Panc1 (cell line): Measurements from ENCODE around the gene ANXA7. TPM values are rescaled to one million over a fixed set of nuclear protein-coding genes. Genes with fewer than 3 reads are reported as not detected.

ENCODE experiments used
- ATAC-seq: fragments of 200-7000 bp; cut with Tn5 transposase; 2 replicates; pipeline ENCODE4 v1.9.1; 2020; ENCODE audit warnings: mild to moderate bottlenecking, moderate library complexity
- BruUV-seq: library from RNA; stranded (reverse); fragments of 400-500 nt; replicated peaks from 2 replicates; lab custom pipeline; 2021; lab: Mats Ljungman, UMichigan
- CTCF ChIA-PET: fragments of 300-600 bp; sonication (Branson Sonifier 250); formaldehyde crosslinking; loops from one replicate; lab custom pipeline; 2022; ENCODE audit warnings: antibody characterized with exemption; lab: Charles Lee
- POLR2A ChIA-PET: fragments of 300-600 bp; sonication (Branson Sonifier 250); formaldehyde crosslinking; loops from one replicate; lab custom pipeline; 2022; ENCODE audit warnings: antibody characterized with exemption; lab: Charles Lee
- DNase-seq: peaks from one replicate; pipeline ENCODE4 v3.0.0-alpha.2; 2010; ENCODE audit warnings: low read depth, low spot score
- H3K27ac ChIP-seq: 2 replicates; pipeline ENCODE4 v1.5.1; 2011; ENCODE audit warnings: mild to moderate bottlenecking, low read length, inconsistent platforms
- H3K27me3 ChIP-seq: fragments of 200-500 bp; sonication (Bioruptor generic); 2 replicates; pipeline ENCODE4 v1.6.0; 2014; ENCODE audit warnings: low read length, inconsistent platforms; ENCODE audit not compliant: control insufficient read depth, insufficient read depth
- H3K36me3 ChIP-seq: fragments of 200-500 bp; sonication (Bioruptor generic); 2 replicates; pipeline ENCODE4 v1.5.1; 2014; ENCODE audit warnings: inconsistent platforms, mild to moderate bottlenecking, low read length, moderate library complexity; ENCODE audit not compliant: control insufficient read depth, insufficient read depth
- H3K4me1 ChIP-seq: 2 replicates; pipeline ENCODE4 v1.5.1; 2011; ENCODE audit warnings: inconsistent platforms, mild to moderate bottlenecking, low read length, moderate library complexity; ENCODE audit not compliant: control insufficient read depth, insufficient read depth
- H3K4me3 ChIP-seq, 2 experiments: 2 replicates each; pipeline ENCODE4 v1.5.1; 2011 to 2012; ENCODE audit warnings: low read depth in 2 of 2, low read length in 2 of 2, mild to moderate bottlenecking in 2 of 2, inconsistent platforms in 1 of 2, moderate library complexity in 1 of 2
- H3K9me3 ChIP-seq: fragments of 200-500 bp; sonication (Bioruptor generic); 2 replicates; pipeline ENCODE4 v1.5.1; 2014; ENCODE audit warnings: low read depth, mild to moderate bottlenecking, inconsistent platforms, low read length, moderate library complexity; ENCODE audit not compliant: control insufficient read depth, insufficient read depth
- CTCF ChIP-seq: fragments of 450-650 bp; IDR thresholded peaks from 2 replicates; pipeline ENCODE4 v1.5.1; 2017; ENCODE audit warnings: mild to moderate bottlenecking
- POLR2AphosphoS5 ChIP-seq: IDR thresholded peaks from 2 replicates; pipeline ENCODE4 v1.6.1; 2012; ENCODE audit warnings: mild to moderate bottlenecking, low read depth, low read length, moderate library complexity
- SIN3A ChIP-seq: IDR thresholded peaks from 2 replicates; pipeline ENCODE4 v1.6.1; 2012; ENCODE audit warnings: low read depth, mild to moderate bottlenecking, low read length, moderate library complexity, borderline replicate concordance; ENCODE audit not compliant: insufficient read depth
- TCF7L2 ChIP-seq: IDR thresholded peaks from 2 replicates; pipeline ENCODE4 v1.6.1; 2011; ENCODE audit warnings: mild to moderate bottlenecking, low read depth, low read length, inconsistent platforms
- in situ Hi-C: cut with HindIII; loops from 2 replicates; pipeline ENCODE4 v1.10.0; 2016; ENCODE audit warnings: low sequenced_read_pairs, low pct_unique_long_range_greater_than_20kb
- intact Hi-C: fragments of 100-400 bp; cut with micrococcal nuclease; formaldehyde crosslinking; loops from one replicate; pipeline ENCODE4 v1.10.0; 2022; ENCODE audit not compliant: unreplicated experiment
- total RNA-seq: library from RNA; stranded (reverse); gene quantifications from one replicate; pipeline ENCODE4 v1.2.1, GENCODE V29; 2021; ENCODE audit not compliant: unreplicated experiment
- TF ChIP-seq, protein P1 (sequence below), 2 experiments: IDR thresholded peaks; 2 replicates each; pipeline ENCODE4 v1.6.1; 2011 to 2012; ENCODE audit warnings: low read depth in 2 of 2, control low read depth in 1 of 2, low read length in 1 of 2, mild to moderate bottlenecking in 1 of 2, moderate library complexity in 1 of 2; ENCODE audit not compliant: insufficient read depth in 1 of 2

ANXA7 gene
- total RNA-seq, 1 experiment from 2014 or later: 165 TPM

DNA sequence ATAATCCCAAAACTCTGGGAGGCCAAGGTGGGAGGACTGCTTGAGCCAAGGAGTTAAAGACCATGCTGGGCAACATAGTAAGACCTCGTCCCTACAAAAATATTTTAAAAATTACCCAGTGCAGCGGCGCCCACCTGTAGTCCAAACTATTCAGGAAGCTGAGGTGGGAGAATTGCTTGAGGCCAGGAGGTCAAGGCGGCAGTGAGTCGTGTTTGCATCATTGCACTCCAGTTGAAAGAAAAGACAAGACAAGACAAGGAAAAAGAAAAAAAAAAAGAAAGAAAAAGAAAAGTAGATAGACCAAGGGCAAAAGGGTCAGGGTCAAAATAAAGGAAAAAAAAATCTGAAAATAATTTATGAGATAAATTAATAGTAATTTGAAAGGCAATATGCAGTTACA lies 5.8 kb downstream of the ANXA7 start:
- ChIA-PET POLR2A (interaction anchor here (0.7 kb wide), 1 partner anchor 25 kb away, joined by 8 read pairs; no protein-coding TSS in a partner anchor), CTCF (interaction anchor here (0.5 kb wide), 1 partner anchor 9 kb away, joined by 4 read pairs; no protein-coding TSS in a partner anchor)
- Histone ChIP-seq H3K4me3 (no peak overlapping the region), H3K27me3 (no peaks in the 10 kb centered on the region), H3K27ac (no peak overlapping the region), H3K4me1 (0 out of 2 replicates have a peak, but pooled peaks cover 3% of the 10 kb centered on the region), H3K36me3 (no peaks in the 10 kb centered on the region), H3K9me3 (no peaks in the 10 kb centered on the region)
- intact Hi-C loops: no loop called here
- in situ Hi-C loops: no loop called here
- DNase-seq (no peak), ATAC-seq (no peak)
- TF ChIP-seq CTCF (no peak), TCF7L2 (no peak), SIN3A (no peak), POLR2AphosphoS5 (no peak)
- TF ChIP-seq, protein P1, sequence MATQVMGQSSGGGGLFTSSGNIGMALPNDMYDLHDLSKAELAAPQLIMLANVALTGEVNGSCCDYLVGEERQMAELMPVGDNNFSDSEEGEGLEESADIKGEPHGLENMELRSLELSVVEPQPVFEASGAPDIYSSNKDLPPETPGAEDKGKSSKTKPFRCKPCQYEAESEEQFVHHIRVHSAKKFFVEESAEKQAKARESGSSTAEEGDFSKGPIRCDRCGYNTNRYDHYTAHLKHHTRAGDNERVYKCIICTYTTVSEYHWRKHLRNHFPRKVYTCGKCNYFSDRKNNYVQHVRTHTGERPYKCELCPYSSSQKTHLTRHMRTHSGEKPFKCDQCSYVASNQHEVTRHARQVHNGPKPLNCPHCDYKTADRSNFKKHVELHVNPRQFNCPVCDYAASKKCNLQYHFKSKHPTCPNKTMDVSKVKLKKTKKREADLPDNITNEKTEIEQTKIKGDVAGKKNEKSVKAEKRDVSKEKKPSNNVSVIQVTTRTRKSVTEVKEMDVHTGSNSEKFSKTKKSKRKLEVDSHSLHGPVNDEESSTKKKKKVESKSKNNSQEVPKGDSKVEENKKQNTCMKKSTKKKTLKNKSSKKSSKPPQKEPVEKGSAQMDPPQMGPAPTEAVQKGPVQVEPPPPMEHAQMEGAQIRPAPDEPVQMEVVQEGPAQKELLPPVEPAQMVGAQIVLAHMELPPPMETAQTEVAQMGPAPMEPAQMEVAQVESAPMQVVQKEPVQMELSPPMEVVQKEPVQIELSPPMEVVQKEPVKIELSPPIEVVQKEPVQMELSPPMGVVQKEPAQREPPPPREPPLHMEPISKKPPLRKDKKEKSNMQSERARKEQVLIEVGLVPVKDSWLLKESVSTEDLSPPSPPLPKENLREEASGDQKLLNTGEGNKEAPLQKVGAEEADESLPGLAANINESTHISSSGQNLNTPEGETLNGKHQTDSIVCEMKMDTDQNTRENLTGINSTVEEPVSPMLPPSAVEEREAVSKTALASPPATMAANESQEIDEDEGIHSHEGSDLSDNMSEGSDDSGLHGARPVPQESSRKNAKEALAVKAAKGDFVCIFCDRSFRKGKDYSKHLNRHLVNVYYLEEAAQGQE (IDR thresholded peaks at IDR 0.05; ENCODE audit: insufficient read depth in 1 of 2, low read depth in 2 of 2, low read length in 1 of 2): no peak
- no TSS peak for BruUV-seq

DNA sequence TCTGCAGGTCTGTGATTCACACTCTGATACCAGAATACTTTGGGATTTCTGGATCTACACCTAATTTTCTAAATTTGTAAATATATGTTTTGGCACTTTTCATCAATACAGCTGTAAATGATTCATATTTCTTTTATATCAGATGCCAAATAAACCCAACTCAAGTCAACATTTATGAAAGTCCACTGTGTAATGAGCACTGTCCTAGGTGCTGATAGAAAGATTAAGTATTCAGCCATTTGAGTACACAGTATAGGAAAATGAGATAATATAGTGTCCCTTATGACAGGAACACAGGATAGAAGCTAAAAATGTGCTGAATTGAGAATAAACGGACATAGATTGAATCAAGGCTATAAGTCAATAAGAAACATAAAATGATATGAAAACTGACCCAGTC lies 6.4 kb downstream of the ANXA7 start:
- ChIA-PET CTCF (interaction anchor here (0.5 kb wide), 1 partner anchor 10 kb away, joined by 4 read pairs; no protein-coding TSS in a partner anchor), POLR2A (interaction anchor here (0.7 kb wide), 1 partner anchor 25 kb away, joined by 8 read pairs; no protein-coding TSS in a partner anchor)
- no TSS peak for BruUV-seq
- no peaks in the 10 kb centered on the region for H3K9me3 ChIP-seq
- intact Hi-C loops: no loop called here
- TF ChIP-seq CTCF: no peak
- TF ChIP-seq, protein P1 (IDR thresholded peaks at IDR 0.05; ENCODE audit: insufficient read depth in 1 of 2, low read depth in 2 of 2, low read length in 1 of 2): peak in 1 of 2 experiments; percentile 78; a peak in 2 of 4 replicates
- TF ChIP-seq SIN3A: no peak
- no peak for TF ChIP-seq POLR2AphosphoS5
- no peak overlapping the region for H3K4me3 ChIP-seq
- H3K27me3 ChIP-seq: no peaks in the 10 kb centered on the region
- no peak overlapping the region for H3K27ac ChIP-seq
- H3K36me3 ChIP-seq: no peaks in the 10 kb centered on the region
- DNase-seq (no peak), ATAC-seq (no peak)
- in situ Hi-C loops: no loop called here
- no peaks in the 10 kb centered on the region for H3K4me1 ChIP-seq
